Stomach (tissue), 4 donors: ENCODE data around the gene SLC46A2.

Experiments
- CTCF ChIP-seq, 7 experiments: fragments of 450-650 bp in 4 of 7; fragments of 200-600 bp in 3 of 7; sonication (generic) in 3 of 7; IDR thresholded peaks; one replicate each; pipeline ENCODE4 v1.5.1; 2016 to 2019; ENCODE audit warnings: antibody characterized with exemption in 7 of 7, control low read depth in 2 of 7, mild to moderate bottlenecking in 1 of 7
- EP300 ChIP-seq: sonication (generic); formaldehyde crosslinking; IDR thresholded peaks from one replicate; pipeline ENCODE4 v1.6.1; 2017; ENCODE audit warnings: antibody characterized with exemption
- POLR2A ChIP-seq, 4 donors: fragments of 450-650 bp; IDR thresholded peaks; one replicate each; pipeline ENCODE4 v1.6.1; 2016; ENCODE audit warnings: antibody characterized with exemption in 4 of 4, control low read depth in 2 of 4, mild to moderate bottlenecking in 1 of 4, moderate library complexity in 1 of 4

DNA sequence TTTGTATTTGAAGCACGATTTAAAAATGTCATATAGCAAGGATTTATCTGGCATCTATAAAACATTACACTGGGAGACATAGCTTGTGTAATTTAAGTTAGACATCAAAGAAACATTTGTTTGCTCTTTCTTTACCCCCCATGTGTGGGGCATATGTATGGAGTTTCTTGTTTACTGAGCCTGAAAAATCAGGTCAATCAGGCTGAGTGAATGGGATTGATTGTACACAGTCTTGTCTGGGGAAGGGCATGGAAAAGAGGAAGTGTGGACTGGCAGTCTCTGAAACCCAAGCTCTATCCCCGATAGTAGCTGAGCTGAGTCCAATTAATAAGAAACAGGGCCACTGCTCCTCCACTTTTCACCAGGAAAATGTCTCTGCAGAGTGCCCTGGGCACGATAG is 49.4 kb downstream of the SLC46A2 start:
- TF ChIP-seq POLR2A (IDR thresholded peaks at IDR 0.05) (no peak), CTCF (IDR thresholded peaks at IDR 0.05) (no peak), EP300 (no peak)
